H1 (cell line): ENCODE results near the gene EDEM2. TPM values are rescaled to one million over a fixed set of nuclear protein-coding genes. Genes with fewer than 3 reads are reported as not detected.

Source experiments
- CTCF ChIA-PET: fragments of 300-600 bp; sonication (Branson Sonifier 250); formaldehyde crosslinking; loops from one replicate; lab custom pipeline; 2021; ENCODE audit not compliant: partially characterized antibody; lab: Charles Lee
- POLR2A ChIA-PET: fragments of 300-600 bp; sonication (Branson Sonifier 250); formaldehyde crosslinking; loops from one replicate; lab custom pipeline; 2021; ENCODE audit warnings: inconsistent platforms; ENCODE audit not compliant: partially characterized antibody; lab: Charles Lee
- DNase-seq, 2 experiments: peaks; one replicate each; pipeline versions ENCODE4 v3.0.0 to v3.0.0-alpha.2; 2010 to 2022; ENCODE audit warnings: low spot score in 2 of 2, low read depth in 1 of 2, mixed read lengths in 1 of 2
- FAIRE-seq: peaks from 2 replicates; lab custom pipeline; 2011; peaks lifted over from hg19 to GRCh38; lab: Jason Lieb, UNC
- H2AFZ ChIP-seq: 2 replicates; pipeline ENCODE4 v1.8.1; 2012; ENCODE audit warnings: low read length, inconsistent platforms
- H2AK5ac ChIP-seq: 2 replicates; pipeline ENCODE4 v1.6.1; 2013; ENCODE audit warnings: low read depth, low read length
- H2BK120ac ChIP-seq: replicated peaks from 2 replicates; pipeline ENCODE3; 2013; ENCODE audit warnings: low read depth, low read length, inconsistent platforms
- H2BK12ac ChIP-seq: 2 replicates; pipeline ENCODE4 v1.6.1; 2013; ENCODE audit warnings: low read depth, low read length
- H2BK15ac ChIP-seq: 2 replicates; pipeline ENCODE4 v1.6.1; 2013; ENCODE audit warnings: low read length
- H2BK20ac ChIP-seq: 2 replicates; pipeline ENCODE4 v1.6.1; 2013; ENCODE audit warnings: low read length
- H2BK5ac ChIP-seq: 2 replicates; pipeline ENCODE4 v1.6.1; 2013; ENCODE audit warnings: low read depth, low read length
- H3K14ac ChIP-seq: 2 replicates; pipeline ENCODE4 v1.6.1; 2013; ENCODE audit warnings: inconsistent platforms; ENCODE audit not compliant: insufficient read length
- H3K18ac ChIP-seq: 2 replicates; pipeline ENCODE4 v1.6.1; 2013; ENCODE audit warnings: low read length; ENCODE audit errors: extremely low read depth
- H3K23ac ChIP-seq: 2 replicates; pipeline ENCODE4 v1.6.1; 2013; ENCODE audit warnings: inconsistent platforms; ENCODE audit not compliant: insufficient read length
- H3K23me2 ChIP-seq: 2 replicates; pipeline ENCODE4 v1.6.1; 2013; ENCODE audit warnings: low read depth, low read length
- H3K27ac ChIP-seq: 2 replicates; pipeline ENCODE4 v1.6.1; 2011; ENCODE audit warnings: low read depth, low read length, inconsistent platforms
- H3K27me3 ChIP-seq, 4 experiments: replicated peaks in 1 of 4; 1 replicate in 1 of 4; 2 replicates in 3 of 4; pipeline versions ENCODE4 v1.6.1 to v1.8.1; 2011 to 2013; ENCODE audit warnings: low read length in 3 of 4, mild to moderate bottlenecking in 3 of 4, inconsistent platforms in 2 of 4, mixed read lengths in 2 of 4, moderate library complexity in 1 of 4; ENCODE audit not compliant: control insufficient read depth in 3 of 4, insufficient read depth in 3 of 4; ENCODE audit errors: extremely low read depth in 1 of 4
- H3K36me3 ChIP-seq, 4 experiments: 2 replicates each; pipeline versions ENCODE4 v1.6.1 to v1.8.1; 2011 to 2013; ENCODE audit warnings: mild to moderate bottlenecking in 4 of 4, low read length in 3 of 4, moderate library complexity in 2 of 4, control low read depth in 1 of 4, inconsistent platforms in 1 of 4; ENCODE audit not compliant: insufficient read depth in 4 of 4, control insufficient read depth in 2 of 4
- H3K4ac ChIP-seq: replicated peaks from 2 replicates; pipeline ENCODE3; 2013; ENCODE audit warnings: low read length, low read depth, mixed read lengths, inconsistent platforms; ENCODE audit not compliant: insufficient read length
- H3K4me1 ChIP-seq, 4 experiments: replicated peaks in 1 of 4; 1 replicate in 1 of 4; 2 replicates in 3 of 4; pipeline versions ENCODE4 v1.6.1 to v1.8.1; 2011 to 2013; ENCODE audit warnings: low read length in 3 of 4, inconsistent platforms in 2 of 4, mixed read lengths in 1 of 4; ENCODE audit not compliant: insufficient read depth in 4 of 4, control insufficient read depth in 3 of 4
- H3K4me2 ChIP-seq, 2 experiments: 2 replicates each; pipeline versions ENCODE4 v1.6.1 to v1.8.1; 2011 to 2013; ENCODE audit warnings: low read depth in 2 of 2, low read length in 2 of 2, control low read depth in 1 of 2, inconsistent platforms in 1 of 2, mild to moderate bottlenecking in 1 of 2; ENCODE audit not compliant: insufficient read depth in 1 of 2
- H3K4me3 ChIP-seq, 4 experiments: fragments of 200-600, 300-600 bp in 1 of 4; sonication (generic), shearing (Covaris generic), sonication (Bioruptor Twin) in 1 of 4; 2 replicates each; pipeline versions ENCODE4 v1.5.1 to v1.8.1; 2011 to 2016; ENCODE audit warnings: low read length in 4 of 4, low read depth in 3 of 4, control low read depth in 2 of 4, inconsistent platforms in 2 of 4, mild to moderate bottlenecking in 2 of 4, mixed read lengths in 1 of 4, moderate library complexity in 1 of 4; ENCODE audit not compliant: insufficient read depth in 2 of 4; ENCODE audit errors: extremely low read depth in 1 of 4
- H3K56ac ChIP-seq: replicated peaks from 2 replicates; pipeline ENCODE3; 2013; ENCODE audit warnings: low read depth, mild to moderate bottlenecking, mixed read lengths, low read length, inconsistent platforms; ENCODE audit not compliant: insufficient read length
- H3K79me1 ChIP-seq: 2 replicates; pipeline ENCODE4 v1.6.1; 2013; ENCODE audit warnings: low read depth, low read length, control low read depth
- H3K79me2 ChIP-seq, 2 experiments: 2 replicates each; pipeline versions ENCODE4 v1.6.1 to v1.8.1; 2012 to 2013; ENCODE audit warnings: low read length in 2 of 2, mild to moderate bottlenecking in 2 of 2, inconsistent platforms in 1 of 2; ENCODE audit not compliant: insufficient read depth in 2 of 2, control insufficient read depth in 1 of 2
- H3K9ac ChIP-seq, 4 experiments: replicated peaks in 1 of 4; 1 replicate in 1 of 4; 2 replicates in 3 of 4; pipeline versions ENCODE4 v1.6.1 to v1.8.1; 2011 to 2013; ENCODE audit warnings: low read depth in 3 of 4, low read length in 3 of 4, control low read depth in 2 of 4, mild to moderate bottlenecking in 2 of 4, moderate library complexity in 2 of 4, inconsistent platforms in 1 of 4; ENCODE audit errors: extremely low read depth in 1 of 4
- H3K9me3 ChIP-seq, 2 experiments: 2 replicates each; pipeline versions ENCODE4 v1.6.1 to v1.8.1; 2012 to 2013; ENCODE audit warnings: mild to moderate bottlenecking in 2 of 2, moderate library complexity in 2 of 2, control low read depth in 1 of 2, inconsistent platforms in 1 of 2, low read depth in 1 of 2, low read length in 1 of 2, mixed read lengths in 1 of 2; ENCODE audit not compliant: insufficient read depth in 2 of 2
- H4K20me1 ChIP-seq, 2 experiments: replicated peaks in 1 of 2; 2 replicates each; pipeline versions ENCODE3 to v1.8.1; 2011 to 2013; ENCODE audit warnings: inconsistent platforms in 2 of 2, low read length in 2 of 2, mild to moderate bottlenecking in 1 of 2; ENCODE audit not compliant: insufficient read depth in 2 of 2, control insufficient read depth in 1 of 2
- H4K5ac ChIP-seq: 2 replicates; pipeline ENCODE4 v1.6.1; 2013; ENCODE audit warnings: low read length, low read depth, mixed read lengths, inconsistent platforms; ENCODE audit not compliant: insufficient read length
- H4K8ac ChIP-seq: 2 replicates; pipeline ENCODE4 v1.8.0; 2013; ENCODE audit warnings: mild to moderate bottlenecking, moderate library complexity, low read length, inconsistent platforms; ENCODE audit not compliant: insufficient read depth; ENCODE audit errors: extremely low read depth
- H4K91ac ChIP-seq: replicated peaks from 2 replicates; pipeline ENCODE3; 2013; ENCODE audit warnings: low read length, mixed read lengths, inconsistent platforms; ENCODE audit not compliant: insufficient read length
- CBX8 ChIP-seq: fragments of 300-800, 300-1000 bp; sonication (generic); IDR thresholded peaks from 2 replicates; pipeline ENCODE4 v1.7.1; 2016; ENCODE audit warnings: low read depth, low read length, borderline replicate concordance
- CTCF ChIP-seq, 3 experiments: IDR thresholded peaks; 1 replicate in 2 of 3; 2 replicates in 1 of 3; pipeline versions ENCODE4 v1.5.1 to v1.6.1; 2011; ENCODE audit warnings: low read length in 3 of 3, mild to moderate bottlenecking in 3 of 3, inconsistent platforms in 2 of 3, low read depth in 1 of 3, moderate library complexity in 1 of 3; ENCODE audit not compliant: insufficient read depth in 1 of 3; ENCODE audit errors: control extremely low read depth in 1 of 3
- JUN ChIP-seq: IDR thresholded peaks from 2 replicates; pipeline ENCODE4 v1.6.1; 2011; ENCODE audit warnings: low read depth, mild to moderate bottlenecking, improper control_type of control experiment, low read length
- KDM4A ChIP-seq: IDR thresholded peaks from one replicate; pipeline ENCODE4 v1.7.1; 2012; ENCODE audit warnings: low read depth, mild to moderate bottlenecking, moderate library complexity, low read length, inconsistent platforms; ENCODE audit not compliant: severe bottlenecking
- KDM5A ChIP-seq: fragments of 200-600 bp; IDR thresholded peaks from 2 replicates; pipeline ENCODE4 v1.7.1; 2012; ENCODE audit warnings: mild to moderate bottlenecking, low read length, inconsistent platforms, mixed read lengths
- SAP30 ChIP-seq: fragments of 300-600 bp; sonication (generic); IDR thresholded peaks from 2 replicates; pipeline ENCODE4 v1.7.1; 2012; ENCODE audit warnings: low read length, moderate library complexity, mild to moderate bottlenecking, inconsistent platforms; ENCODE audit not compliant: insufficient read depth, insufficient replicate concordance
- SRF ChIP-seq: IDR thresholded peaks from 2 replicates; pipeline ENCODE4 v1.6.1; 2011; ENCODE audit warnings: mild to moderate bottlenecking, low read depth, low read length, moderate library complexity
- WGBS, 2 experiments: shearing (Covaris generic) in 1 of 2; methylation state at CpG; one replicate each; pipeline versions ENCODE4 v1.1.6 to v1.1.7; 2013 to 2015; ENCODE audit warnings: low lambda C conversion rate in 2 of 2, mixed read lengths in 2 of 2, inconsistent platforms in 1 of 2, low coverage in 1 of 2, missing lambda C conversion rate in 1 of 2; ENCODE audit not compliant: insufficient replicate concordance in 2 of 2, insufficient coverage in 1 of 2, insufficient read length in 1 of 2; ENCODE audit errors: extremely low coverage in 1 of 2, missing lambda C conversion rate in 1 of 2; 5-methylcytosine and 5-hydroxymethylcytosine counted together
- polyA plus RNA-seq, 7 experiments: library from polyadenylated mRNA; depleted of rRNA in 3 of 7; stranded (reverse) in 5 of 7; unstranded in 2 of 7; fragments of >200 nt in 5 of 7; fragments of 200-250 nt in 2 of 7; gene quantifications; 1 replicate in 5 of 7; 2 replicates in 1 of 7; 4 replicates in 1 of 7; pipeline versions ENCODE4 v1.2.1 to v1.2.3, GENCODE V29; 2011 to 2013; ENCODE audit warnings: missing spikeins in 2 of 7, mixed read lengths in 2 of 7
- total RNA-seq: library from RNA; stranded (reverse); fragmentation: NEBNext Ultra II Directional; extraction: Animal tissue kit (Norgen Biotek cat#: 25700); gene quantifications from 2 replicates; pipeline ENCODE4 v1.2.1, GENCODE V29; 2021
- TF ChIP-seq, protein P1 (sequence below): IDR thresholded peaks from 2 replicates; pipeline ENCODE4 v1.6.1; 2012; ENCODE audit warnings: inconsistent platforms

Gene EDEM2
- total and polyA plus RNA-seq, 2 of the 8 experiments (the other 6 are each of a cell fraction or from before 2014, with no cell fraction given) = 15.2 to 19.6 TPM

DNA sequence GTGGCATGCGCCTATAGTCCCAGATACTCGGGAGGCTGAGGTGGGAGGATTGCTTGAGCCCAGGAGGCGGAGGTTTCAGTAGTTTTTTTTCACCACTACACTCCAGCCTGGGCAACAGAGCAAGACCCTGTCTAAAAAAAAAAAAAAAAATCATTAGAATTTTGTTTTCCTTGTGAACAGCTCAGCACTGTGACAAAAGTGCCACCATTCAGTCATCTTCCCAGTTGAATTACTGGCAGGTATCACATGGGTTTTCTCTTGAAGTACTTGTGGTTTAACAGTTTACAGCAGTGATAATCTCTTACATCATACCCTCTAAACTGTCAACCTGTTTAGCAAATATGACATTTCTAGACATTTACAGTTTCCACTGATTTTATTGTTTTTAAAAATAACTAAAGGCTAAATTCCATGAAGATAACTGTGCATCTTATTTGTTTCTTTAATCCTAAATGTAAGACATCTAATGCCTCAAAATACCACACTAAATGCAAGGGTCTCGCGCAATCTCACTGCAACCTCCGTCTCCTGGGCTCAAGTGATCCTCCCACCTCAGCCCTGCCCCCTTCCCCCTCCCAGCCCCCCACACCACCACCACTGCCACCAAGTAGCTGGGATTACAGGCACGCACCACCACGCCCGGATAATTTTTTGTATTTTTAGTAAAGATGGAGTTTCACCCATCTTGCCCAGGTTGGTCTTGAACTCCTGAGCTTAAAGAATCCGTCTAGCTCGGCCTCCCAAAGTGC lies 61.5 kb downstream of the EDEM2 start:
- H4K5ac ChIP-seq = no peak overlapping the region
- H3K79me1 ChIP-seq = 0 out of 2 replicates have a peak, but pooled peaks cover 4% of the 10 kb centered on the region
- no peak for FAIRE-seq
- 89% methylated on average over 10 of the region's 11 CpGs; no CpG with 5 or more reads in 1 of the 2 experiments for WGBS, 2 experiments
- H3K27me3 ChIP-seq = no peaks in the 10 kb centered on the region
- DNase-seq = no peak
- H2BK15ac ChIP-seq = no peak overlapping the region
- no peak overlapping the region for H3K18ac ChIP-seq
- H3K27ac ChIP-seq = no peak overlapping the region
- no peak overlapping the region for H2BK20ac ChIP-seq
- ChIA-PET POLR2A (interaction anchor here (1.4 kb wide), 1 partner anchor 10 kb away, joined by 5 read pairs; no protein-coding TSS in a partner anchor), CTCF (interaction anchor here (0.6 to 0.7 kb wide), 4 partner anchors 20 to 1433 kb away, joined by 3 to 4 read pairs (median 4); no protein-coding TSS in a partner anchor)
- peaks cover 0 to 1% (median 1%) of the 10 kb centered on the region in 4 experiments; a peak in 2 of 7 replicates for H3K4me1 ChIP-seq
- peaks cover 0 to 4% (median 3%) of the 10 kb centered on the region in 4 experiments; a peak in 2 of 8 replicates for H3K36me3 ChIP-seq
- H3K4ac ChIP-seq = no peak overlapping the region
- peaks cover 3 to 90% of the 10 kb centered on the region in 2 experiments for H3K79me2 ChIP-seq
- no peak overlapping the region for H2AFZ ChIP-seq
- no peak overlapping the region for H2BK120ac ChIP-seq
- H4K8ac ChIP-seq = no peak overlapping the region
- H4K91ac ChIP-seq = no peak overlapping the region
- peaks cover 0 to 8% of the 10 kb centered on the region in 2 experiments for H4K20me1 ChIP-seq
- no peaks in the 10 kb centered on the region for H3K23me2 ChIP-seq
- H3K4me3 ChIP-seq = no peak overlapping the region
- no peak overlapping the region for H3K4me2 ChIP-seq
- H3K9me3 ChIP-seq = no peaks in the 10 kb centered on the region
- H3K9ac ChIP-seq = no peak overlapping the region
- no peak overlapping the region for H2BK5ac ChIP-seq
- H2BK12ac ChIP-seq = no peak overlapping the region
- no peak overlapping the region for H3K23ac ChIP-seq
- H3K14ac ChIP-seq = no peak overlapping the region
- H2AK5ac ChIP-seq = no peak overlapping the region
- H3K56ac ChIP-seq = no peak overlapping the region
- TF ChIP-seq CTCF (IDR thresholded peaks at IDR 0.05; ENCODE audit: control extremely low read depth in 1 of 3, insufficient read depth in 1 of 3, low read depth in 1 of 3, low read length in 3 of 3) (no peak), KDM5A (no peak), CBX8 (no peak), JUN (no peak), KDM4A (no peak), SRF (no peak), SAP30 (no peak)
- TF ChIP-seq, protein P1, sequence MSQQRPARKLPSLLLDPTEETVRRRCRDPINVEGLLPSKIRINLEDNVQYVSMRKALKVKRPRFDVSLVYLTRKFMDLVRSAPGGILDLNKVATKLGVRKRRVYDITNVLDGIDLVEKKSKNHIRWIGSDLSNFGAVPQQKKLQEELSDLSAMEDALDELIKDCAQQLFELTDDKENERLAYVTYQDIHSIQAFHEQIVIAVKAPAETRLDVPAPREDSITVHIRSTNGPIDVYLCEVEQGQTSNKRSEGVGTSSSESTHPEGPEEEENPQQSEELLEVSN = no peak
